EH (cell line): ENCODE results near the gene GPD2.
"Not testable (repeated sequence)": the region's sequence is repeated elsewhere in the genome, so short reads cannot be mapped to it uniquely, and the experiment has no call there.

Experiments used
- DNase-seq: peaks from one replicate; pipeline ENCODE4 v3.0.0-alpha.2; 2015; ENCODE audit warnings: low read depth

GPD2 gene

DNA sequence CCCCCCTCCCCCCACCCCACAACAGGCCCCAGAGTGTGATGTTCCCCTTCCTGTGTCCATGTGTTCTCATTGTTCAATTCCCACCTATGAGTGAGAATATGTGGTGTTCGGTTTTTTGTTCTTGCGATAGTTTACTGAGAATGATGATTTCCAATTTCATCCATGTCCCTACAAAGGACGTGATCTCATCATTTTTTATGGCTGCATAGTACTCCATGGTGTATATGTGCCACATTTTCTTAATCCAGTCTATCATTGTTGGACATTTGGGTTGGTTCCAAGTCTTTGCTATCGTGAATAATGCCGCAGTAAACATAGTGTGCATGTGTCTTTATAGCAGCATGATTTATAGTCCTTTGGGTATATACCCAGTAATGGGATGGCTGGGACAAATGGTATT is 92.4 kb downstream of the GPD2 start:
- DNase-seq, result not testable (repeated sequence)

DNA sequence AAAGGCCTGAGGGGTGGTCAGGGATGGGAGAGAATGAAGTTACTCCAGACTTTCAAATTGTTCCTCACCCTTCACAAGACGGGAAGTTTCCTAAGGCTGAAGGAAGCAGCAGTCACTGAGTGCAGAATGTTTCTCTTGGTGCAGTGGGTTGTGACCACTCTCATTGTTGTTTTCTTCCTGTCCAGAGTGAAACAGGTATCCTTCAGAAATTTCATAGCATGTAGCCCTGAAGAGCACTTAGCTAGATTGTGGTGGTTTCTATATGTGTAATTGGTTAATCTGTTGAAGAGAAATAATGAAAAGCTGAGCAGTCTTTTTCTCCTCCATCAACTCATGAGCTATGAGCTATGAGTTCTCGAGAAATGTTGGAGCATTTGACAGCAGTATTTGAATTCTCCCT is 96.8 kb downstream of the GPD2 start:
- no peak for DNase-seq

DNA sequence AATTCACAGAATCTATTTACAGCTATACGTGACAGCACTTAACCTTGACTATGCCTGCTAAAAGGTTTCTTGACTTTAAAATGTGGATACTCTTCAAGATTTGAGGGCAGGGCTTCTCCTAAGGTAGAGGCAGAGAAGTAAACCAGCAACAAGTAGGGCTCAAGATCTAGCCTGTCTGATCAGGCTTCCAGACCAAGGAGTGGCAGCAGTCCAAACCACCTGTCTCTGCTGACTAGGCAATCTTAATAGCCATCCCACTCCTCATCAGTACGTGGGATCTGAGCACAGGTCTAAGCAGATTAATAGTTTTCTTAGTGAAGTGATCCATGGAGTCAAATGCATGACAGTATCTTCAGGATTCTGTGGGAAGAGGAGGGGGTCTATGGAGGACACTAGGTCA is 100.4 kb downstream of the GPD2 start:
- DNase-seq, result no peak

DNA sequence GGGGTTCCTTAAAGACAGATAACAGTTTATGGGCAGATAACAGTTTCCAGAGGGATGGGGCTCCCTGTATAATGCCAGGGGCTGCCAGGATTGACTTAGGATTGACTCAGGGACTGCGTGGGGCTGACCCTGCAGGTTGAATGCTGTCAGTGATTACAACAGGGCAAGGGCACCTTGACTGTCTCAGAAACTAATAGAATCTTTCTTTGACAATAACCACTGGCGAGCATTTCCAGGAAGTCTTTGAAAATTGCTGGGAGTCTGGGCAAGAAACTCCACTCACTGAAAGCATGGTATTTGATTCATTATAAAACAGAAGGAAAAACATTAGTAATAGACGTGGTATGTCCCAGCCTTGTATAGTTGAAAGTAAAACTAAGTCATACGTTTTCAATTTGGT is 101.0 kb downstream of the GPD2 start:
- DNase-seq, result peak; percentile 81

DNA sequence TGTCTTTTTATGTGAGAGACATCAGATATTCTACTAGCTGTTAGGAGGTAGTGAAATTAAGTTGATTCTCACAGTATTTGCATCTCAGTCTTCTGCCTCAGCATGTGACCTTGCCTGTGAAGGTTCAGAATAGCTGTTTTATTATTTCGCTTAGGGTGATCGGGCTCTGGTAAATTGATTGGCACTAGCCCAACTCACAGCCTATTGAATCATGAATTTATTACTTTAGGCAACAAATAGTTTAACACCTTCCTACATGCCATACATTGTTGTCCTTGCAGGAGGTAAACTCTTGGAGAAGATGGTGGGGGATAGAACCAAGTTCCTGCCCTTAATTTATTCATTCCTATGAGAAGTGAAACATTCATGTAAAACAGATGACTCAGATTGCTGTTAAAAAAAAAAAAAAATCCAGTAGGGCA is 101.9 kb downstream of the GPD2 start:
- peak; percentile 65 for DNase-seq

DNA sequence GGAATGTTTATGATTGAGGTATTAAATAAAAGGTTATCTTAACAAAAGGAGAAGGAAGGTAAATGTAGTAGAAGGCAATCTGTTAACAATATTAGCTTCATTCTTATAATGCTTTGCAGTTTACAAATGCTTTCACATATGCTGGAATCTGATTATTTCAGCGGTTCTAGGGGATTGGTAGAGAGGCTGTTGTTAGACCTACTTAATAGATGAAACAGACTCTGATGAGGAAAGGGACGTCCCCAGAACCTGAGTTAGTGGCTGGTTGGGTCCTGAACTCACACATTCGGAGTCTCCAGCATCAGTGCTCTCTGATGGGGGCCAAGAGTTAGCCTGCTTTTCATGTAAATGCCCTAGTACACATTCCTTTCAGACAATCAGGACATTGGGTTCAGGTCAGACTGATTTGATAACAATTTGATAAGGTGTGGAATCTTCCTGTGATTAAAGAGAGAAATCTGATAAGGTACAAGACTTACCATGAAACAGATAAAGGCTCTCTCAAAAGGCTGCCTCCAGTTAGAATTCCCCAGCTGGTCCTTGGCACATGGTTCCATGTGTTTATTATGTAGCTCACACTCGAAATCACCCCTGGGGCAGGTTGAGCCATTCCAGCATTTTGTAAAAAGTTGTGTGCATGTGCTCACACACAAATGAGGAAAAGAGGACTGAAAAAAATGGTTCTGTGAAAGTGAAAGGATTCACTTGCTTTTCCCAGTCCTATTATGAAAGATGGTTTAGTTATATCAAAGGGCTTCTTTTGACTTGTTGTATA is 103.1 kb downstream of the GPD2 start:
- DNase-seq, result peak; percentile 25

DNA sequence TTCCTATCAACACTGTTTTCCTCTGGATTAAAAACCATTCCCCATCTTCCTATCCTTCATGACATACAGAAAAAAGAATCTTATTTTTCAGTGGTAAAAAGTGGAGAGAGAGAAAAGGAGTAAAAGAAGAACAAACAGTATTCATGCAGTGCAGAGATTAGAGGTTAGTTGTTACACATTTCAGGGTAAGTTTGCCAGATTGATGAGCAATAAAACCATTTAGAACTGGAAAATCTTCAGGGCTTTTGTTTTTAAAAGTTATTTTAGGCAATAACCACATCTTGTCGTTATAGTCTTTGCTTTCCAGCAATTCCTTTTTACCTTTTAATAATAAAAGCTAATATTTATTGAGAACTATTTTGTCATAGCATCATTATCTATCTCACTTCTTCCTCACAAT is 104.5 kb downstream of the GPD2 start:
- DNase-seq, result peak; percentile 24

DNA sequence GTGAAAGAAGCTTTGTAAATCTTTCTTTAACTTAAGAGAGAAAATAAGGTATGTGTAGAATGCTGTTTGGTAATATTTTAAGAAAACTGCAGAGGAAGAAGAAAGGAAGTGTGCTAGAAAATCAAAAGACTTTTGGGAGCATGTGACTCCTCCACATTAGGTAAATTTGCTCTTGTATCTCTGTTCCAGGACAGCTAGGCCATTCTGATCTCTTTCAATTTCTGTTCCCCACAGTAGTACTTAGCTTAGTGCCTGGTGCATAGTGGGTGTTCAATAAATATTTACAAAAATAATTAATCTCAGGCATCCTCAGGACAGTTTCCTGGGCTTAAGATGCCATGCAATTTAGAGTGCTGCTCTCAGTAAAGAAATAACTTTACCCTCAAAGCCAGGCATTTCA is 105.0 kb downstream of the GPD2 start:
- no peak for DNase-seq

DNA sequence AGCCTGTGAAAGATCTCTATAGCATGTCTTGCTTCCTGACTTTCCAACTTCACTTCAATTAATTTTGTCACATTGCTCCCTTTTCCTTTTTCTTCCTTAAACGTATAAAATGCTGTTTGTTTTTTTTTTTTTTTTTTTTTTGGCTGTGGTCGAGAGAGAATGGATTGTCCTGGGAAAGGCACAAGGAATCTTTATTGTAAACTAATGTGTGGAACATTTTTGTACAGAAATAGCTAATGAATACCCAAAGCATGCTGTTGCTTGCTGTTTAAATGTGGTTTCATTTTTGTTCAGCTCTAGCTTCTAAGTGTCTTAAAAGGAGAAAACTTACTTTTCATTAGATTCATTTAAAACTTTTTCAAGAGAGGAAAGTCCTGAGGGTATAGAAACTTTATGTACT is 105.5 kb downstream of the GPD2 start:
- peak; percentile 69 for DNase-seq

DNA sequence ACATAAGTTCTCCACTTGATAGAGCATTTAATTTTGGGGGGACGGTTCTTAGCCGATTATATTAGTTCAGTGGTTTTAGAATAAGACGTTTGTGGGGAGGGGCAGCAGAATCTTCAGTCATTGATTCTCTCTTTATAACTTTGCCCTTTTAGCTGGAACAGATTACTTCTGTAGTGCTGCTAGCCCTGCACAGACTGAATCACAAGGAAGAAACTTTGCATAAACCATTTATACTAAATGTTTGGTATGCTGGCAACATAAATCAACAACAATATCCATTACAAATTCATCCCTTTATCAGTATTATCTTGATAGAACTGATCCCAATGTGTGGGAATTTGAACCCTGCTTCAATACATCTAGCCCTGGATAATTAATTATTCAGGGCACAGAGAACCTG is 112.2 kb downstream of the GPD2 start:
- DNase-seq, result no peak

DNA sequence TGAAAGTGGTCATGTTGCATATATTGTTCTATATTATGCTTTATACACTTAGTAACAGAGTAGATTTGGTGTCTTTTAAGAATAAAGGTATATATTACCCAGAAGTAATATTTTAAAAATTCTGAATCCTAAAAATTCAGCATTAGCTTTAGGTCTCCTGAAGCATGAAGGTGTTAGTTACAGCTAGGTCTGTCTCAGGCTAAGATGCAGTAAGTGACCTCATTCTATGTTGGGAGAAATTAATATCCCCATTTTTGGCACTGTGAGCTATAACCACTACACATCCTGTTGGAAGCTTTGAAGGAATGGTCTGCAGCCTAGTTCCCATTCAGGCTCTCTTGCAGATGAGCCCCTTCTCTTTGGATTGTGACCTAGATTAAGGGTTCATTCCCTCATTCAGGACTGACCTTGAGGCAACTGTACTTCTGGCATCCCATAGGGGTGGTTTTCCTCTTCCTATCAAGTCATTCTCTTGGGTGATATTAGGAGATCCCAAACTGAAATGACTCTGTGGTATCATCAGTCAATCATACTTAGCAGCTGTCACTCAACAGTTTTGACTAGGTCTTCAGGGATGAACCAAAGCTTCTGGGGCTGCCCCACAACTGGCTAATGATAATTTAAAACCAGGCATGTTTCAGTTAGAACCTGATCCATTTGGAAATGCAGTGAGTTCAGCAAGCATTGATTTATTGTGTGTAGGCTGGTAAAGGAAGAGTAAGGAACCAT is 117.7 kb downstream of the GPD2 start:
- DNase-seq, result no peak

DNA sequence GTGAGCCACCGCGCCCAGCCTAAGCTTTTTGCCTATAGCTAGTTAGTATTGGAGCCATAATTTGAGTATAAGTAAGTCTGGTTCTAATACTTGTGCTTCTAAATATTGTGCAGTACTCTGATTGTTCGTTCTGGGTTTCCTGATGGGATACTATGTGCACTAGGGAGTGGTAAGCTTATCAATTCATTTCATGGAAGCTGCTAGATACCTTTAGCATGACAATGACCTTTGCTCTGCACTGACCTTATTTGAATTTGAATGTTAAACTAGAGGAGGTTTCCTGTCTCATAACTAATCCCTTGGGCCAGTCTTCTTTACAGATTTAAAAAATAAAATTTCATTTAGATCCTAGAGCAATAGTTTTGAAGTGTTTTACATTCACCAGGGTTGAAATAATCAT is 125.1 kb downstream of the GPD2 start:
- no peak for DNase-seq

DNA sequence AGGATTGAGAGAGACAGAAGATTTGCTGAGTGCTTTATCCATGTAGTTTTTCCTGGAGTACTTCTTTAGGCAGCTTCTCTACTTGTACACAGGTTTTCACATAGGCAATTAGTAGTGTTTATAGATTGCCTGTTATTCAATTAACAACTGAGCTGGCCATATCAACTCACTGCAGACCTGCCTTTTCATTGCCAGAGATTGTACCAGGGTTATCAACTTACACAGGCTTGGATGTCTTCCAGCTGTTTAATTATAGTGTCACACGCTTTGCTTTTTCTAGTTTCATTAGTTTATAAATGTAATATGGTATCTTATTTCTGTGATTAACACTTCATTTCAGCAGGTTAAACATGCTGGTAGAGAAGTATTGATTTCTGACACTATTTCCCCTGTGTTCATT is 125.9 kb downstream of the GPD2 start:
- DNase-seq, result no peak

DNA sequence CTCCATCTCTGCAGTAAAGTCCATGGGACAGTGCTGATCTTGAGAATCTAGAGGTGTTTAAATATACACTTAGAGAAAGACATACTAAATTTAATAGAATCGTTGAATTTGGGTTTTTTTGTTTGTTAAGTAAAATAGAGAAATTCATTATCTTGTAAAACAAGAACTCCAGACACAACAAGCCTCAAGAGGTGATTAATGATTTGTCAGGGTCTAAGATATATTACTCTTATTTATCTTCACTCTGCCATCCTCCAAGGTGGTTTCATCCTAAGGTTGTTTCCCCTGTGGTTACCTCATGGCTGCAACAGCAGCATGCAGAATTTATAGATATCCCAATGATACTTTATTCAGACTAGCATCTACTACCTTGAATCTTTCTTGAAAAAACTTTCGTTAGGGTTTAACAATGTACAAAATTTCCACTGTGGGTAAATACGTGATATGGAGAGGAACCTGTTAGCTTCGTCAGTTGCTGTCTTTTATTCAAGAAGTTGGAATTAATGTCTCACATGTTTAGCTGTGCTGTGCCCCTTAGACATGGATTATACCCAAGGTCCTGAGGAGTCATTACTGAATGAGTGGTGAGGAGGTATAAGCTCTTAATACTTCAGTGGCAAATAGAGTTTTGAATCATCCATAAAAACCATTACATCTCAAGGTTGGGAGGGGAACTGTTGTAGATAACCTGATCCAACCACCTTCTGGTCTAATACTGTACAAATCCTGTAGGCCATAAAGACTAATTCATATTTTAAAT is 128.0 kb downstream of the GPD2 start:
- DNase-seq, result no peak

DNA sequence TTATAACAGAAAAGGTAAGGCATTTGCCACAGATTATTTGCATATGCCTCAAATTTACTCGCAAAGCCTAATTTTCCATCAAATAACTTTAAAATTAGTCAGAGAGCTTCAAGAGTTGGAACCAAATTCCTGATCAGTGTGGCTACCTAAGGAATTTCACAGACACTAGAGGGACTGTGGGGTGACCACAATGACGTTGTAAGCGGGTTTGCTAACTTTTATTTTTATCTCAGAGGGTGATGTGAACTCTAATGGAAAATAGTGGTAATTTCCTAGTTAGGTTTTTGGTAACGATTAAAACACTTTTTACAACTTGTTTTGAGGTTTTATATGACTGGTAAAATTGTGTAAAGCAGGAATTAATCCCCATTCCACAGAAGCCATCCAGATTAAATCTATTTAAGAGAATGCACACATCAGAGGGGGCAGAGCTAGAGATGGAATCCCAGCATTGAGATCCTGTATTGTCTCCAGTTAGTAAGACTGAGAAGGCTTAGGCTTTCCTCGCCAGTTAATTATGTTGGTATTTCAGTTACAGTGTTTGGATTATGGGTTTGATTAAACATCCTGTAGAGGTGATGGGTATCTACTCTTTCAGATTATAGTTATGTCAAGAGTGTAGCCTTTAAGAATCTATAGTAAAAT is 129.0 kb downstream of the GPD2 start:
- peak; percentile 98 for DNase-seq

DNA sequence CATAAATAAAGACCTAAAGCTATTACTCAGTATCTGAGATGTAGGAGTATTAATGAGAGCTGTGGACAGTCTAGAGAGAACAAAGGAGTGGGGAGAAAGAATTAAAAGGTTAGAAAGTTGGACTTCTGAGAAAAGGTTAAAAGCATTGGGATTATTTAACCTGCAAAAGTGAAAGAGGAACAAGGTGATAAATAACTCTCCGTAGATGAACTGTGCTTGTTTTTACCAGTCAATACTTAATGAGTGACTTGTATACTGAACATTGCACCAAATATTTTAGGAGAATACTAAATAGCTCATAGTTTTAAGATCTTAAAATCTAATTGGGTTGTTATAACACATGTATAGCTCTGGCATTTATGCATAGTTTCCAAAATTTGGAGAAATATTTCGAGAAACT is 137.5 kb downstream of the GPD2 start:
- DNase-seq, result no peak

DNA sequence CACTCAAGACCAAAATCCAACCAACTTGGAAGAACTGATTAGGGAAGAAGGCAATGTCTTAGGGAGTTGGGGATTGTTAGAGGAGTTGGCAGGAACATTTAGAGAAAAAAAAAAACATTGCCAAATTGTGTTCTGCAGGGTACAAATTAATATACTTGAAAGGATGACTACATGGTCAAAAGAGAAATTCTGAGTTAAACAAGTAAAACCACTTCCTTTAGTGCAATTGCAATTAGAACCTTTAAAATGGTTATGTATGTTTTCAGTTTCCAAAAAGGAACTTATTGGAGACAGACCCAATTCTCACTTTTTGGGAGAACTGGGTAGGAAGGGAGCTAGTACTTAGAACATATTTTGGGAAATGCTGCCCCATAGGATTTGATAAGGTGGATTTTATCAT is 137.9 kb downstream of the GPD2 start:
- no peak for DNase-seq

DNA sequence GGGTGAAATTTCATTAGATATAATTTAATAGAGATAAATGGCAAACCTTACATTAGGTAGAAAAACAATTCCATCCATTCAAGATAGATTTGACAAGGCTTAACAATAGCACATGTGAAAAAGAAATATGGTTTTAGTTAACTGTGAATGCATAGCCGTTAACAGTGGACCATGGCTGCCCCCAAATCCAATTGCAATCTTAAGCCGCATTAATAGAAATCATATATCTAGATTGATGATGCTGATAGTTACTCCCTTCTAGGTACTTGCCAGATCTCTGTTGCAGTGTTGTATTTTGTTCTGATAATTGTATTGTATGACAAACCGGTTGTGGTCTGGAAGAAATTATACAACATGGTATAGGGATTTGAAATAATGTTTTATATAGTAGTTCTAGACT is 139.8 kb downstream of the GPD2 start:
- no peak for DNase-seq

DNA sequence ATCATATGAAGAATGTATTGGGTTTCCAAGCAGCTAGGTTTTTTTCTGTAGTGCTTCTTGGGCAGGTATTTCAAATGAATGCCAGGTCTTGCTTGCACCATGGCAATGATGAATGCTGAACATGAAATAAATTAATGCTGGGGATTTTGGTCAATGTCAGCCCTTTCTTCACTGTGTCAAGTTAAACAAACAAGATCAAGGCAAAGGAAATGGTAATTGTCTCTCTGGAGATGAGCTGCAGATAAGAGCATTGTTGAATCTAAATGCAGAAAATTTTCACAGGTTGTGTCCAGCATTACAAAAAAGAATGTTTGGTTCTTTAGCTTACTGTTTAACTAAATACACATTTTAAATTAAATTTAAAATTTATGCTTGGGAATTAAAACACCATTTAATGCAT is 144.3 kb downstream of the GPD2 start:
- no peak for DNase-seq

DNA sequence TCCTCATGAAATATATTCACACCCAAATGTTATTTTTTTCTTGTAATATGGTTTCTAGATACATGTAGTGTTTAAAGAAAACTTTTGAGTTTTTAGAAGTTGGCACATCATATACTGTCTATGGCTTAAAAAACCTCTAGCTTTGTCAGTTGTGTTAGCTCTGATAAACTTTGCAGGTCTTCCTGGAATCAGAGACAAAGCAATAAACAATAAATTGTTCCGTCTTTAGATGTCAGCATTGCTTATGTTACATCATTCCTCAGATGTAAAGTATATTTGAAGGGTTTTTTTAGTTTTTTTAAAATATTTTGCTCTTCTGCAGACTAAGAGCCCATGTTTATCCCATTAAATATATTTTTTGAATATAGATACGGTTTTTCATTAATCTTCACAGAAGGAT is 145.1 kb downstream of the GPD2 start:
- no peak for DNase-seq

DNA sequence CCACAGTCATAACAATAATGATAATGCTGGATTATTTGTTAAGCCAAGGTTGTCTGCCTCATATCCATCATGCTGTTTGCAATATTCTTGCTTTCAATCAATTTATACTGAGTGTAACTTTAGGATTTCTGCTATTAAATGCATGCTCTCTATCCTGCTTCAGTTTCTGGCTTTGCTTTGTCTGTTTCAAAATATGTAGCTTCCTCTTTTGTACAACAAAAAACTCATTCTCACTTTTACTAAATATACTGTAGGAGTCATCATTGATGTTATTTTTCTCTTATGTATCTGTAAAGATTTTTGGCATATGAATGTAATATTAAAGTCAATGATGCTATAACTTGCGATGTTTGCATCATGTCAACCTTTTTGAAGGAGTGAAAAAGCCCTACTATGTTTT is 149.3 kb downstream of the GPD2 start:
- DNase-seq, result no peak

DNA sequence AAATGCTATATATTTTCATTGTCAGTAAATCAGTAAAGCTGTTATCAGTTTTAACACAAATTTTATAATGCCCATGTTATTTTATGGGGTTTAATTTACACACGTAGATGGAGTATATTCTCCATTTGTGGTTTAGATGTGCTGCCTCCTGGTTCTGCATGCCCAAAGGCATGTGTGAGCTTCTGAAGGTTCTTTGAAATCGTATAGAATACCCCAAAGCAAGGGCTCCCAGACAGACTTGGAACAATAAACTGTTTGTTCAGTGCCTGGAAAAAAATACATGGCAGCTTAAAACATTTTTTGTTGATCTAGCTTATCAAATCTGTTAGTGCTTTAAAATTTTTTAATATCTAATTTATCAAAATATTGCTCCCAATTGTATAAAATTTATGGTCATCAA is 150.4 kb downstream of the GPD2 start:
- no peak for DNase-seq
